Smooth muscle cell (in vitro differentiated cells): ENCODE measurements around the gene BUD31. TPM values are rescaled to one million over a fixed set of nuclear protein-coding genes. Genes with fewer than 3 reads are reported as not detected.

Source experiments
- DNase-seq: peaks from one replicate; lab custom pipeline; 2025; ENCODE audit not compliant: unreplicated experiment; lab: John Stamatoyannopoulos, UW
- H2AFZ ChIP-seq: fragments of 200-600 bp; sonication (generic); 2 replicates; pipeline ENCODE4 v1.6.0; 2016; ENCODE audit warnings: antibody characterized with exemption, low read depth, mild to moderate bottlenecking
- H3F3A ChIP-seq: fragments of 200-600 bp; sonication (generic); 2 replicates; pipeline ENCODE4 v1.6.0; 2017; ENCODE audit warnings: antibody characterized with exemption, low read depth
- H3K27ac ChIP-seq: fragments of 200-600 bp; sonication (generic); 2 replicates; pipeline ENCODE4 v1.5.1; 2016; ENCODE audit warnings: low read depth, mild to moderate bottlenecking
- H3K27me3 ChIP-seq: fragments of 200-600 bp; sonication (generic); 2 replicates; pipeline ENCODE4 v1.6.1; 2016; ENCODE audit warnings: low read depth, mild to moderate bottlenecking
- H3K36me3 ChIP-seq: fragments of 200-600 bp; sonication (generic); 2 replicates; pipeline ENCODE4 v1.5.1; 2016; ENCODE audit warnings: low read depth
- H3K4me1 ChIP-seq: fragments of 200-600 bp; sonication (generic); 2 replicates; pipeline ENCODE4 v1.5.1; 2016; ENCODE audit warnings: low read depth
- H3K4me2 ChIP-seq: fragments of 200-600 bp; sonication (generic); 2 replicates; pipeline ENCODE4 v1.6.0; 2016; ENCODE audit warnings: mild to moderate bottlenecking
- H3K4me3 ChIP-seq: fragments of 200-600 bp; sonication (generic); 2 replicates; pipeline ENCODE4 v1.5.1; 2016; ENCODE audit warnings: mild to moderate bottlenecking
- H3K79me2 ChIP-seq: fragments of 200-600 bp; sonication (generic); 2 replicates; pipeline ENCODE4 v1.6.0; 2016; ENCODE audit warnings: low read depth, mild to moderate bottlenecking
- H3K9ac ChIP-seq: fragments of 200-600 bp; sonication (generic); 2 replicates; pipeline ENCODE4 v1.6.0; 2016; ENCODE audit warnings: low read depth
- H3K9me3 ChIP-seq: fragments of 200-600 bp; sonication (generic); replicated peaks from 2 replicates; pipeline ENCODE4 v1.5.1; 2016; ENCODE audit warnings: low read depth
- H4K20me1 ChIP-seq: fragments of 200-600 bp; sonication (generic); 2 replicates; pipeline ENCODE4 v1.6.0; 2016; ENCODE audit warnings: low read depth
- CTCF ChIP-seq: fragments of 200-600 bp; sonication (generic); IDR thresholded peaks from 2 replicates; pipeline ENCODE4 v1.5.1; 2017; ENCODE audit warnings: borderline replicate concordance, mild to moderate bottlenecking, antibody characterized with exemption; ENCODE audit not compliant: insufficient read depth, poor library complexity, severe bottlenecking
- WGBS: methylation state at CpG from one replicate; pipeline ENCODE4 v1.1.7; 2016; ENCODE audit warnings: low lambda C conversion rate; 5-methylcytosine and 5-hydroxymethylcytosine counted together
- polyA plus RNA-seq: library from polyadenylated mRNA; unstranded; fragments of >200 nt; fragmentation: Nextera tagmentation; extraction: Ambion mirVana; gene quantifications from 2 replicates; pipeline ENCODE4 v1.2.1, GENCODE V29; 2016
- total RNA-seq: library from RNA; depleted of rRNA; stranded (reverse); fragments of >200 nt; gene quantifications from 2 replicates; pipeline ENCODE4 v1.2.3, GENCODE V29; 2014

Gene BUD31
- total and polyA plus RNA-seq, 2 experiments from 2014 or later, result 97.2 to 249 TPM

- Histone ChIP-seq H3K79me2 (peaks cover 2% of the 10 kb centered on the region), H3K4me2 (no peak overlapping the region), H3K27me3 (no peaks in the 10 kb centered on the region), H3K4me3 (no peak overlapping the region), H2AFZ (no peak overlapping the region), H3K9ac (no peak overlapping the region), H3K36me3 (peaks cover 8% of the 10 kb centered on the region), H3K9me3 (no peaks in the 10 kb centered on the region), H3K4me1 (no peaks in the 10 kb centered on the region), H3K27ac (no peak overlapping the region), H4K20me1 (peaks cover 30% of the 10 kb centered on the region), H3F3A (peaks cover 6% of the 10 kb centered on the region)
- DNase-seq, result no peak
- TF ChIP-seq CTCF, result no peak
- 97% methylated on average over 29 of the region's 29 CpGs for WGBS
Observed at GRCh38 chr7:99419323-99420021, 10.7 kb downstream of the BUD31 start.

- no peaks in the 10 kb centered on the region for H3K79me2 ChIP-seq
- H3K4me2 ChIP-seq, result no peak overlapping the region
- DNase-seq, result no peak
- peaks cover 30% of the 10 kb centered on the region for H4K20me1 ChIP-seq
- H3K4me1 ChIP-seq, result no peaks in the 10 kb centered on the region
- 94% methylated on average over 5 of the region's 5 CpGs for WGBS
- H2AFZ ChIP-seq, result no peak overlapping the region
- no peak overlapping the region for H3K4me3 ChIP-seq
- H3K27ac ChIP-seq, result no peak overlapping the region
- no peaks in the 10 kb centered on the region for H3K9me3 ChIP-seq
- peaks cover 6% of the 10 kb centered on the region for H3F3A ChIP-seq
- no peak overlapping the region for H3K9ac ChIP-seq
- no peaks in the 10 kb centered on the region for H3K27me3 ChIP-seq
- TF ChIP-seq CTCF, result no peak
- H3K36me3 ChIP-seq, result peaks cover 8% of the 10 kb centered on the region
Observed at GRCh38 chr7:99420213-99420612, 11.4 kb downstream of the BUD31 start.

GRCh38 chr7:99420986-99421385 lies 12.2 kb downstream of the BUD31 start:
- no peak overlapping the region for H3K9ac ChIP-seq
- H3K9me3 ChIP-seq, result no peaks in the 10 kb centered on the region
- H3K27me3 ChIP-seq, result no peaks in the 10 kb centered on the region
- no peaks in the 10 kb centered on the region for H3K79me2 ChIP-seq
- peaks cover 25% of the 10 kb centered on the region for H4K20me1 ChIP-seq
- no peak overlapping the region for H3K4me3 ChIP-seq
- H3K4me1 ChIP-seq, result no peaks in the 10 kb centered on the region
- H3K36me3 ChIP-seq, result peaks cover 8% of the 10 kb centered on the region
- no peak overlapping the region for H3K4me2 ChIP-seq
- peaks cover 6% of the 10 kb centered on the region for H3F3A ChIP-seq
- H3K27ac ChIP-seq, result no peak overlapping the region
- H2AFZ ChIP-seq, result no peak overlapping the region
- 76% methylated on average over 7 of the region's 7 CpGs for WGBS
- no peak for TF ChIP-seq CTCF
- no peak for DNase-seq

- H3K9me3 ChIP-seq, result no peaks in the 10 kb centered on the region
- H3K27ac ChIP-seq, result no peak overlapping the region
- peaks cover 6% of the 10 kb centered on the region for H3F3A ChIP-seq
- H3K4me3 ChIP-seq, result no peak overlapping the region
- 96% methylated on average over 11 of the region's 11 CpGs for WGBS
- no peak for TF ChIP-seq CTCF
- H3K4me1 ChIP-seq, result no peaks in the 10 kb centered on the region
- no peak overlapping the region for H2AFZ ChIP-seq
- H3K4me2 ChIP-seq, result no peak overlapping the region
- peaks cover 4% of the 10 kb centered on the region for H3K36me3 ChIP-seq
- H3K27me3 ChIP-seq, result no peaks in the 10 kb centered on the region
- DNase-seq, result no peak
- H3K79me2 ChIP-seq, result no peaks in the 10 kb centered on the region
- no peak overlapping the region for H3K9ac ChIP-seq
- peaks cover 23% of the 10 kb centered on the region for H4K20me1 ChIP-seq
Observed at GRCh38 chr7:99422186-99422585, 13.4 kb downstream of the BUD31 start.
